HL-60/S4 treated with phorbol 12-myristate 13-acetate at 8.2 ng/mL for 4 days and 3 days (cell line): ENCODE measurements around the gene XIRP2.

ENCODE experiments used
- in situ Hi-C: fragments of 300-500 bp; cut with MboI; formaldehyde crosslinking; loops from 2 replicates; pipeline ENCODE4 v1.15.0; 2022; ENCODE audit warnings: low sequenced_read_pairs

Gene XIRP2, protein sequence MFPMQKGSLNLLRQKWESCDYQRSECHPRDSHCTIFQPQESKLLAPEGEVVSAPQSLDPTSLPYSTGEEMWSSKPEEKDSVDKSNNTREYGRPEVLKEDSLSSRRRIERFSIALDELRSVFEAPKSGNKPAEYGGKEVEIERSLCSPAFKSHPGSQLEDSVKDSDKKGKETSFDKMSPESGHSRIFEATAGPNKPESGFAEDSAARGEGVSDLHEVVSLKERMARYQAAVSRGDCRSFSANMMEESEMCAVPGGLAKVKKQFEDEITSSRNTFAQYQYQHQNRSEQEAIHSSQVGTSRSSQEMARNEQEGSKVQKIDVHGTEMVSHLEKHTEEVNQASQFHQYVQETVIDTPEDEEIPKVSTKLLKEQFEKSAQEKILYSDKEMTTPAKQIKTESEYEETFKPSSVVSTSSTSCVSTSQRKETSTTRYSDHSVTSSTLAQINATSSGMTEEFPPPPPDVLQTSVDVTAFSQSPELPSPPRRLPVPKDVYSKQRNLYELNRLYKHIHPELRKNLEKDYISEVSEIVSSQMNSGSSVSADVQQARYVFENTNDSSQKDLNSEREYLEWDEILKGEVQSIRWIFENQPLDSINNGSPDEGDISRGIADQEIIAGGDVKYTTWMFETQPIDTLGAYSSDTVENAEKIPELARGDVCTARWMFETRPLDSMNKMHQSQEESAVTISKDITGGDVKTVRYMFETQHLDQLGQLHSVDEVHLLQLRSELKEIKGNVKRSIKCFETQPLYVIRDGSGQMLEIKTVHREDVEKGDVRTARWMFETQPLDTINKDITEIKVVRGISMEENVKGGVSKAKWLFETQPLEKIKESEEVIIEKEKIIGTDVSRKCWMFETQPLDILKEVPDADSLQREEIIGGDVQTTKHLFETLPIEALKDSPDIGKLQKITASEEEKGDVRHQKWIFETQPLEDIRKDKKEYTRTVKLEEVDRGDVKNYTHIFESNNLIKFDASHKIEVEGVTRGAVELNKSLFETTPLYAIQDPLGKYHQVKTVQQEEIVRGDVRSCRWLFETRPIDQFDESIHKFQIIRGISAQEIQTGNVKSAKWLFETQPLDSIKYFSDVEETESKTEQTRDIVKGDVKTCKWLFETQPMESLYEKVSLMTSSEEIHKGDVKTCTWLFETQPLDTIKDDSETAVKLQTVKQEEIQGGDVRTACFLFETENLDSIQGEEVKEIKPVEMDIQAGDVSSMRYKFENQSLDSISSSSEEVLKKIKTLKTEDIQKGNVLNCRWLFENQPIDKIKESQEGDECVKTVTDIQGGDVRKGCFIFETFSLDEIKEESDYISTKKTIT (N-terminal part only)

DNA sequence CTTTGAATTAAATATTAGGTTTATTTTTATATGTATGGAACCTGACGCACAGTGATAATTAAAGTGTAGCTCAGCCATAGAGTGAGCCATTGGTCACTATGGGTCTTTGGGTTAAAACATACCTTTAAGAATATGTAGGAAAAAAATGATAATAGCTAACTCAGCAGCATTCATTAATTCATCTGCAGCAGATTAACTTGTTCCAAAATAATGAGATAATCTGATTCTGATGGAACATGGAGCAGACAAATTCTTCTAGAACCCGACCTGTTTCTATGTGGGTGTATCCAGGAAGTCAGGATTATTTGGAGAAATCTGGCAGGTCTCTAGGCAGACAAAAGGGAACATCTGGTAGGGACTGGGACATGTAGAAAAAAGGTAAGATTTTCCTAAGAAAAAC, at the start of gene XIRP2:
Gene XIRP2, plus strand, starts transcription at position 301 of the 400 bp plus-strand sequence. CDS start 15,003 bp downstream, outside the sequence.
- in situ Hi-C loops = no loop called here

DNA sequence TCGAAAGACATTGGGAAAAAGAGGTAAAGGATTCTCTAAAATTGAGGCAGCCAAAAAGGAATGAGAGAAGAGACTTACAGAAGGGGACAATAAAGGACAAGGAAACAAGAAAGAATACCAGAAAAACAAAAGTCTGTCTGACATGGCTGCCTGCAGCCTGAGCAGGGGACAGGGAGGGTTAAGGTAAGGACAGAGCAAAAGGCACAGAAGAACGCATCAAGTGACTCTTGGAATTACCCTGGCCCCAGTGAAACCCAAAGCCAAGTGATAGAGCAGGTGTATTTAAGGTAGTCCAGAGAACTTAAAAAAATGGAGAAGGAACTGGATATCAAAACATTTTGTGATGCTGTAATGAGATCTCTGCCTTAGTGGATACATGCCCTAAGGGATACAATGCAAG, 47.1 kb upstream of the XIRP2 start:
- in situ Hi-C loops = no loop called here

DNA sequence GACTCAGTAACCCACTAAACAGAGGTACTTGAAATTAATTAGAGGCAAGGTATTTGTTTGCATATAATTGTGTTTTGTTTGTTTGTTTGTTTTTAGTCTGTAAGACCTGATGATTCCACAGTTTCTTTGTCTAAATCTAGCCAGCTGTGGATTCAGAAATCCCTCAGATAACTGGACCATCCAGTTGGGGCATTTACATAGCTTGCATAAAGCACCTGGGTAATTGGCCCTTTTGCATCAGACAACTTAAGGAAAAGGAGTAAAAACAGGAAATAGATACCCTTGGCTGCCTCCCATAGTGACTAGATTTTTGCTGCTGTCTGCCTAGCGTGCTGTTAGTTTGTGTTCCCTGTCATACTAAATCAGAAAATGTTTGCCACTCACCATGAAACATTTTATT, 46.6 kb upstream of the XIRP2 start:
- in situ Hi-C loops = no loop called here

DNA sequence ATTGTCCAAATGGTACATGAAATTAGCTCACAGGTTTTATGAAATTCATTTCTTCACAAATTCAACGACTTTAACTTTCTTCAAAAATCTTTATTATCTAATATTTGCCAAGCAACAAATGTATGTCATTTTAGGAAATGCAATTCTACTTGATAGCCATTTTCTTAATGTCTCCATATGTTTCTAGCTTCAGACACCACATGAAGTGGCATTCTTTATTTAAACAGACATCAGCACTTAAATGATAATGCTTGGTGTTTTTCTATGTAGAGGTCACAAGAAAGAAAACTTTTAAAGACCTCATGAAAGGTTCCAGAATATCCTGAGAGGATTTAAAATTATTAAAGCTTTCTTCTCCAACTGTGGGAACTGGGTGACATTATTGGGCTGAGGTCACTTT, 44.2 kb upstream of the XIRP2 start:
- in situ Hi-C loops = no loop called here

DNA sequence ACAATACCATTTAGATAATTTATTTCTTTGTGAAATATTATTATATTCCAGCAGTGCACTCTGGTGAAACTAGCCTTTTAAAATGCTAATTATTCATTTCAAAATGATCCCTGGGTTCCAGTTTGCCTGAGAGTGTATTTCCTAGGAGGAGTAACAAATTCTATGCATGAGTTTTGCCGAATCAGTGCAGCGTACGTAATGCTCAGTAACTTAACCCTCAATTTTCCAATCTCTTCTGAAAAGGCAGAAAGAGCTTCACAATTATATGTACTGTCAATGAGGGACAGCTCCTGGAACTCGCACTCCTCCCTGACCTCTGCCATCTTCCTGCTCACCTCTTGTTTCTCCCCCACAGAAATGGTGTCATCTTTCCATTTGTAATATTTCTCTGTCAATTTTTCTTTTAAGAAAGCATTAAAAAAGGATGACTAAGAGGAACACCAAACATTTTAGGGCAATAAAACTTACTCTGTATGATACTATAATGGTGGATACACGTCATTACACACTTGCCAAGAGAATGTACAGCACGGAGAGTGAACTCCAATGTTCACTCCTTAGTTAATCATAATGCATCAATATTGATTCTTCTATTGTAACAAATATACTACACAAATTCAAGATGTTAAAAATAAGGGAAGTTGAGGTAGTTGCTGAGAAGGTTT, 25.7 kb upstream of the XIRP2 start:
- in situ Hi-C loops = no loop called here

DNA sequence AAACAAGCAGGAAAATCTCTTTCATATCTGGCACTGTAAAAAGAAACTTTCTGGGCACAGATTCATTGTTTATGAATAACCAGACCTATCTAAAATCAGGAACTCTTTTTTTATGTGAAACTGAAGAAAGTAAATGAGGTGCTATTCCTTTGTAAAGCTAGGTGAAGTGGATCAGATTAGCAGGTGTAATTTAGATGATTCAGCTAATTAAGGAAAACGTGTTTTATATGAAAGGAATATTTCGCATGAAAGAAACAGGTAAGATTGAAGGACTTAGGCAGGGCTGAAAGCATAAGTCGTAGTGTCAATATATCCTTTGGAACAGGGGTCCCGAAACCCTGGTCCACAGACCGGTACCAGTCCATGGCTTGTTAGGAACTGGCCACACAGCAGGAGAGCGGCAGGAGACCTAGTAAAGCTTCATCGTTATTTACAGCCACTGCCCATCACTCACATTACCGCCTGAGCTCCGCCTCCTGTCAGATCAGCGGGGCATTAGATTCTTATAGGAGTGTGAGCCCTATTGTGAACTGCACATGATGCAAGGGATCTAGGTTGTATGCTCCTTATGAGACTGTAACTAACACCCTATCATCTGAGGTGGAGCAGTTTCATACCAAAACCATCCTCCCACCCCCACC, 20.3 kb upstream of the XIRP2 start:
- in situ Hi-C loops = no loop called here

DNA sequence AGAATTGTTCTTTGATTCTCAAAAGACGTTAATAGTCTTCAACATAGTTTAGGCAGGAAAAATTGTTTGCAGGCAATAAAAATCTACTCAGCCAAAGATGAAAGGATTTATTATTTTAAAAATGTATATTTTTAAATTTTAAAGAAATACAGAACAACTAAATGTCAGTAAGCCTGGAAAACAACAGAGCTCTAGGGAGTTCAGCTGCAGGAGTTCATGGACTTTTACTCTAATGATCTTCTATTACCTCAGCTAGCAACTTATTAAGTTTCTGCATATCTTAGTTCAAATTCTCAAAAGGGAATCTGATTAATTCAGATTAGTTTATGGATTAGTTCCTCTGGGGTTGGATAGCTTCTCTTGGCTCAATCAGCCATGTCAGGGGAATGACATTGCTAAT, 17.9 kb upstream of the XIRP2 start:
- in situ Hi-C loops = no loop called here

DNA sequence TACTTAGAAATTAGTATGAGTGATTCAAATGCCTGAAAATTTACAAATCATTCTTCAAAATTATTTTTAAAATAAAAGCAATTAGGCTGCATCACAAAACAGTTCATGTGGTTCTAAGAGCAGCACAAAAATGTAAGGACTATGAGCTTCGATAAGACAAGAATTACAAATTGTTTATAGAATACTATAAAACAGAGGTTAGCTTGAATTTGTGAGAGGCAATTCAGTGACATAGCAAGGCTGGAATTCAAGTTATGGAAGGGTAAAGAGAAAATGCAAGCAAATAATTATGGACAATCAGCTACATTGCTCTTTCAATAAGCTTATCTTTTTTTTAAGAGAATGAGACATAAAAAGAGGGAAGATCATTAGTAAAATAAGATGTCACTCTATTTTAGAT, 7.1 kb upstream of the XIRP2 start:
- in situ Hi-C loops = no loop called here

DNA sequence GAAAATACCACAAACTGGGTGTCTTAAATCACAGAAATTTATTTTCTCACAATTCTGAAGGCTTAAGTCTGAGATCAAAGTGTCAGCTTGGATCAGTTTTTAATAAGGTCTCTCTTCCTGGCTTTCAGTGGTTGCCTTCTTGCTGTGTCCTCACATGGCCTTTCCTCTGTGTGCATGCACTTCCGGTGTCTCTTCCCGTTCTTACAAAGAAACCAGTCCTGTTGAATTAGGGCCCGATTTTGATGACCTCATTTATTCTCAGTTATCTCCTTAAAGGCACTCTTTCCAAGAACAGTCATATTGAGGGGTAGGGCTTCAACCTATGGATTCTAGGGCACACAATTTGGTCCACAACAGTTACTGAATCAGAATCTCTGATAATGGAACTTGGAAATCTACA, 5.4 kb upstream of the XIRP2 start:
- in situ Hi-C loops = no loop called here

DNA sequence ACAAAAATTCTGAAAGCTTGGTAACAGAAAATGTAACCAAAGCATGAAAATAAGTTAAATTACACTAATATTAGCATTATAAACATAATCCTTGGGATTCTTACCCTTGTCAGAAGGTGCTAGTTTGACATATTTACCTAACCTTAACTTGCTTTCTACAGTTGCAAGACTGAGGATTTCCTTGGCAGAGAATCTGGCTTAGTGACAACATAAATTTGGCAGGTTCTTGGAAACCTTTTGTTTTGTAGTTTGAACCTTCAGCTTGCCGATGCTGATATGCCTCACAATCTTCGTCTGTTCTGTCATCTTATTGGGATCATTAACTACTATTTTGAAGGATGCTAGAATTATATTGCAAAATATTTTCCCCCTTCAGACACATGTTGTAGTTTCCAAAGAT, 3.4 kb downstream of the XIRP2 start:
- in situ Hi-C loops = no loop called here

DNA sequence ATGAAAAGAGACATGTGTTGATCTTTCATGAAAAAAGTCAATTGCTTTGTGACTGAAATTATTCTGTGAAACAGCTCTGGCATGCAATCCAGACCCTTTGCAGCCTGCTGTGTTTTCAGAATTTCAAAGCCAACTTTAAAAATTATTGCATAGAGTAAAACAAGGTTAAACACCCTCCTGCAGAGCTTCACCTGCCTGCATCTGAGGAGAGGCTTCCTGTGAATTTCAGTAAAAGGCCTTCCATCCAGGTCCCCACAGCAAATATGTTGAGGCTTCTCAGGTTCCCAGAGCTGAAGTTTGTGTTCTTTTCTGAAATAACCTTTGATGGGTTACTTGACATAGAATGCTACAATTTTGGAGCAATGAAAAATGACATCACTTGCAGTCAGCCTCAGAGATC, 4.1 kb downstream of the XIRP2 start:
- in situ Hi-C loops = no loop called here

DNA sequence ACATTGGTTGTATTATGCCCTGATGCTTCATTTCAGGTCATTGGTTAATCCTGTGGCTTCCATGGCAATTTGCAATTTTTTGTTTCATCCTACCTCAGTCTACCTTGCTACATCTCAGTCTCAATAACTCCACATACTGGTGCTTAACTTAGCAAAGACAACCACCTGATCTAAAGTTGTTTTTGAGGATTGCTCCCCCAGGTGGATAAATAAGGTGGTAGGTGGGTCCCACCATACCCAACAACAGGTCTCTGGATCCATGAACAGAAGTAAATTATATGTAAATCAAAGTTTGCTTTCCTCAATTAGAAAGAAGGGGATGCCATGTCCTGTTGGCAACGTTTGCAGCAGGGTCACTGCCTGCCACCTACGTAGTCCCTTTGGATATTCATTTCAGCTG, 7.0 kb downstream of the XIRP2 start:
- in situ Hi-C loops = no loop called here

DNA sequence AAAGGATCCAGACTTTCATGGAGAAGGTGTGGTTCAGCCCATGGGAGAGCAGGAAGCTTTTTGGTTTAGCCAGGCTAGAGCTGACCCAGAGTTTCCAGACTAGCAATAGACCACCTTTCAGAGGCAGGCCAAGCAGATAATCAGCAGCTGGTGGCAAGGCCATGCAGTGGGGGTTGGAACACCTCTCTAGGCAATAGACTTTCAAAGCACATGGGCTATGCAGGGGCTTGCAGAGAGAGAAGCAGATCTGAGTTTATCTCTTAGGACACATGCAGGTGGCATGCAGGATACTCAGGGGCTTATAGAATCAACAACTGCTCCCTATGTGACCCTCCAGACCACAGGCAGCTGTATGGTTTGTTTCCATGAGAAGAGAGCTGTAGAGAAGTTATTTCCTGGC, 9.4 kb downstream of the XIRP2 start:
- in situ Hi-C loops = no loop called here

DNA sequence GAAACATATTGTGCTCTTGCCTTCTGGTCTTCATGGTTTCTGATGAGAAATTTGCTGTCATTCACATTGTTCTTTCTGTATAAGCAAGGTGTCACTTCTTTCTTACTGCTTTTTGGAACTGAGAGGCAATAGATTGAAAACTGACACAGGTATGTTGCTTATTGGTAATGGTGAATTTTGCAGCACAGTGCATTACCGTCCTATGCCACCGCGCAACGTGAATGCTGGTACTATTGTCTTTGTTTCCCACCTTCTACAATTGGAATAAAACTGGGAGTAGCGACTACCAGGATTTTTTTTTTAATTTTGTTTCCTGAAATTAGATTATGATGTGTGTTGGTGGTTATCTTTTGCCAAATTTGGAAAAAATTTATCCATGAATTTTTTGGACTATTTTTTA, 11.4 kb downstream of the XIRP2 start:
- in situ Hi-C loops = no loop called here

DNA sequence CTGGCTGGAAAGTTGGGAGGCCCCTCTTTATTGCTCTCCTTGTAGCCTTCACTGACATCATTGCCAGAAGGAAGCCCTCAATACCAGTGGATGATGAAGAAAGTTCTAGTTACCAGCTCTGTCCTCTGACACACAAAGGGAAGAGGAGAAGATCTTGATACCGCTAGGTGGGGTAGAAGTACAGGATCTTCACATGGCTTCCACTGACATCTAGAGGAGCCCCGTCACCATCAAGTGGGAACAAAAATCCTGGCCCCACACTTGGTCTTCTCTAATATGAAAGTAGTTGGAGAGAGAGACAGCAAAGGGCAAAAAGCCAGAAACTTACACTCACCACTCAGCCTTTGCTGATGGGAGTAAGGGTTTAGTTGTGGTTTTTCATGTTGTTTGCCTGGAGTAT, 12.4 kb downstream of the XIRP2 start:
- in situ Hi-C loops = no loop called here

DNA sequence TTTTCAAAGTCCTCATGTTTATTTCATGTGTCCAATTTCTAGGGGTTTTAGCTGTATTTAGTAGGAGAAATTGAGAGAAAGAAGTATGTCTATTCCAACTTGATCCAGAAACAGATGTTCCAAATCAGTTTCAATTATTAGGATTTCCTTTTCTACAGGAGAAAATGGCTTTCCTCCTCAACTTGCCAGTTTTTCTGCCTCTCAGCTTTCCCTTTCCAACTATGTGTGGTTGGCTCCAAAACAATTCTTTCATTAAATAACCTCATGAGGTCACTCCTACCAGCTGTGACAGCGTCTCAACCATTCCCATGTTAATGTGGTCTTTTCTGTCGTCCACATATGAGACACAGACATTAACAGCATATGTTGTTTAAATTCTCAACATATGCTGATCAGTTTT, 13.1 kb downstream of the XIRP2 start:
- in situ Hi-C loops = no loop called here

DNA sequence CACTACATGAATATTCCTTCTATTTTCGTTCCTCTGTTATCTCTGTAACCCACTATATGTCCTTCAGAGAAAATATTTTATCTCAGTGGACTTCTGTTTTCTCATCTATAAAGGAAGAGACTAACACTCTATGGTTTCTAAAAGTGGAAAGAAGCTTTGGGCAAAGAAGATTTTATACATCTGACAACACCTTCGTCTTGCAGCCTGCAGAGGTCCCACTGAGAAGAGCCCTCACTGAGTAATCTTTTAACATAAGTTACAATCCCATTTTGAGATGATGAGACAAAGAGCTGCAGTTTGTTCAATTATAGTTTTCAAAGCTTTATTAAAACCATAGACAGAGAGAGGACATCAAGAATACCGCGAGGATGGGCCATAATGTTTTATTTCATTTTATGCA, 28.7 kb downstream of the XIRP2 start:
- in situ Hi-C loops = no loop called here

DNA sequence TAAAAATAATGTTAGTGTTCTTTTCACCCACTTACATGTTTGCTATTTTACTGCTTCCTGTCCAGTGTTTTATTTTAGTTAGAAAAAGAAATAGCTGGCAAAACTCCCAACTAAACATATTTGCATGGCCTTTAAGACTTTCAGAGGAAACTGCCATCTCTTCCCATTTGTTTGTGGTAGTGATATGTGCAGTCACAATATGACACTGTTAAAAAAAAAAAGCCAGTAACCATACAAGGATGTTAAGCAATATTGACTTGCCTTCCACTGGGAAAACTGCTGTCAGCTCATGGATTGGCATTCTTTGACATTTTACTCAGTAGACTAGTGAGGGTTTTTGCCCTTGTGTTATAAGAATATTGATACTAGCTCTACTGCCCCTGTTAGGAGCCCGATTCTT, 29.1 kb downstream of the XIRP2 start:
- in situ Hi-C loops = no loop called here

DNA sequence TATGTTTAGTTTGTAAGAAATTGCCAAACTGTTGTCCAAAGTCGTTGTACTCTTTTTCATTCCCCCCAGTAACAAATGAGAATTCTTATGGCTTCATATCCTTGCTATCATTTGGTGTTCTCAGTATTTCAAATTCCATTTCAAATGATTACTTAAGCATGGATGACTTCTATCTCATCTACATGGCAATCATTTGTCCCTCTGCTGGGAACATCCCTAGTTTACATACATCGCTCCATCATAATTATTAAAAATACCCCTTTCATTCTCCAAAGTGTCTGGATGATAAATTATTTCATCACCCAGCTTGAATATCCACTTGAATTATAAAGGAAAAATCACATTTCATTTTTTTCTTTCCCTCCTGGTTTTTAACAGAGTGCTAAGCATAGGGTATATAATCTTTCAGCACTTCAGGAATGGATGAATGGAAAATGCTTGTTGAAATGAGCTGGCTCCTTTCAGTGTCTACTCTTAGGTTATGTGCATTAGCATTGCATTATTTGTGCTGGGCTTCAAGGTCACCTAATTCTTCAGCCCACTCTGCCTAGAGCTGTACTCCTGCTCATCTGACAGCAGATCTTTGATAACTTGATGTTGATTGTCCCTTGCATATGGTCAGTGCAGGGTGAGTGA, 33.1 kb downstream of the XIRP2 start:
- in situ Hi-C loops = no loop called here

DNA sequence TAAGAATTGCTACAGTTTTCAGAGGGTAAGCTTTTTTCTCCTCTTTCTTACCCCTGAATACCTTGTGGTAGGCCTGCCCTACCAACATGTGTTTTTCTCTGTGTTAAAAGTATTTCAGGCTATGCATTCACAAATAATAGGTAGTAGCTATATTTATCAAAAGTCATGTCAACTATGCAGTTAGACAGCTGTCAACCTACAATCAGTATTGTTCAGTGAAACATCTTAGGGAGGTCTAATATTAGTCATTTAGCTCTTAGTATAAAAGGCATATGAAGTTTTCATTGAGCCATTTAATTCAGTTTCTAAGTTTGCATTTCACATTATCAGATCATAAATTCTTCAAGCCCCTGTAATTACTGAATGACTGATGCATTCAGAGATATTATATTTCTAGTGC, 36.7 kb downstream of the XIRP2 start:
- in situ Hi-C loops = no loop called here
